SK-N-SH (cell line): ENCODE data around the gene C2CD4C. TPM values are rescaled to one million over a fixed set of nuclear protein-coding genes. Genes with fewer than 3 reads are reported as not detected.

ENCODE experiments used
- CTCF ChIA-PET: fragments of 300-600, 350-600 bp; formaldehyde crosslinking; extraction: SDS; loops from one replicate; lab custom pipeline; 2021; lab: Yijun Ruan, JAX
- POLR2A ChIA-PET: fragments of 350-600 bp; sonication (Branson Sonifier 250); formaldehyde crosslinking; extraction: SDS; loops from one replicate; lab custom pipeline; 2020; ENCODE audit warnings: antibody characterized with exemption, inconsistent platforms; lab: Yijun Ruan, JAX
- DNase-seq: peaks from one replicate; pipeline ENCODE4 v3.0.0; 2012
- H2AFZ ChIP-seq: fragments of 200-600 bp; sonication (generic); 2 replicates; pipeline ENCODE4 v1.8.1; 2016; ENCODE audit warnings: antibody characterized with exemption, mild to moderate bottlenecking, low read depth
- H3F3A ChIP-seq: fragments of 200-600 bp; sonication (generic); replicated peaks from 2 replicates; pipeline ENCODE3; 2016; ENCODE audit warnings: antibody characterized with exemption, mild to moderate bottlenecking; ENCODE audit not compliant: insufficient read depth
- H3K27ac ChIP-seq, 2 experiments: fragments of 200-500 bp in 1 of 2; fragments of 200-600 bp in 1 of 2; sonication (Bioruptor generic) in 1 of 2; sonication (generic), shearing (Covaris generic) in 1 of 2; 2 replicates each; pipeline versions ENCODE4 v1.5.1 to v1.6.1; 2014 to 2016; ENCODE audit warnings: low read depth in 2 of 2, inconsistent platforms in 1 of 2, low read length in 1 of 2, mild to moderate bottlenecking in 1 of 2, mixed read lengths in 1 of 2
- H3K27me3 ChIP-seq: fragments of 200-600 bp; sonication (generic), shearing (Covaris generic); 2 replicates; pipeline ENCODE4 v1.6.1; 2016; ENCODE audit warnings: mixed run types; ENCODE audit not compliant: insufficient read depth
- H3K36me3 ChIP-seq, 2 experiments: fragments of 200-500 bp in 1 of 2; fragments of 200-600 bp in 1 of 2; sonication (Bioruptor generic) in 1 of 2; sonication (generic) in 1 of 2; replicated peaks in 1 of 2; 2 replicates each; pipeline versions ENCODE3 to v1.5.1; 2014 to 2016; ENCODE audit warnings: low read length in 1 of 2, mild to moderate bottlenecking in 1 of 2; ENCODE audit not compliant: insufficient read depth in 2 of 2, control insufficient read depth in 1 of 2
- H3K4me1 ChIP-seq, 2 experiments: fragments of 200-500 bp in 1 of 2; fragments of 200-600 bp in 1 of 2; sonication (Bioruptor generic) in 1 of 2; sonication (generic), shearing (Covaris generic) in 1 of 2; 2 replicates each; pipeline versions ENCODE4 v1.5.1 to v1.6.1; 2014 to 2016; ENCODE audit warnings: low read depth in 1 of 2, low read length in 1 of 2, mixed run types in 1 of 2; ENCODE audit not compliant: insufficient read depth in 2 of 2, control insufficient read depth in 1 of 2
- H3K4me2 ChIP-seq: fragments of 200-600 bp; sonication (generic), shearing (Covaris generic); 2 replicates; pipeline ENCODE4 v1.6.1; 2017; ENCODE audit warnings: mixed run types
- H3K4me3 ChIP-seq, 2 experiments: fragments of 200-500 bp in 1 of 2; fragments of 200-600 bp in 1 of 2; sonication (Bioruptor generic) in 1 of 2; sonication (generic), shearing (Covaris generic) in 1 of 2; 2 replicates each; pipeline versions ENCODE4 v1.5.1 to v1.8.1; 2014 to 2016; ENCODE audit warnings: low read depth in 2 of 2, inconsistent platforms in 1 of 2, low read length in 1 of 2, mild to moderate bottlenecking in 1 of 2, mixed read lengths in 1 of 2, moderate library complexity in 1 of 2
- H3K79me2 ChIP-seq: fragments of 200-600 bp; sonication (generic); 2 replicates; pipeline ENCODE4 v1.8.1; 2017; ENCODE audit warnings: mild to moderate bottlenecking; ENCODE audit not compliant: insufficient read depth
- H3K9ac ChIP-seq: fragments of 200-600 bp; sonication (generic); 2 replicates; pipeline ENCODE4 v1.6.1; 2017; ENCODE audit warnings: mixed run types
- H3K9me2 ChIP-seq: fragments of 200-600 bp; sonication (generic); 2 replicates; pipeline ENCODE4 v1.6.1; 2017; ENCODE audit warnings: mixed run types
- H3K9me3 ChIP-seq: fragments of 200-600 bp; sonication (generic); 2 replicates; pipeline ENCODE4 v1.6.1; 2017; ENCODE audit warnings: mixed run types, mild to moderate bottlenecking, moderate library complexity
- H4K20me1 ChIP-seq: fragments of 200-600 bp; sonication (generic); 2 replicates; pipeline ENCODE4 v1.6.1; 2017; ENCODE audit warnings: mild to moderate bottlenecking, mixed run types; ENCODE audit not compliant: insufficient read depth
- EZH2phosphoT487 ChIP-seq: fragments of 200-600 bp; sonication (generic); IDR thresholded peaks from 2 replicates; pipeline ENCODE4 v1.6.1; 2017; ENCODE audit warnings: low read depth, mixed run types, mild to moderate bottlenecking, antibody characterized with exemption, moderate library complexity, borderline replicate concordance
- FOSL2 ChIP-seq: IDR thresholded peaks from 2 replicates; pipeline ENCODE4 v1.4.0; 2012; ENCODE audit warnings: low read depth, mild to moderate bottlenecking, moderate library complexity, borderline replicate concordance
- MAX ChIP-seq: IDR thresholded peaks from 2 replicates; pipeline ENCODE4 v1.4.0; 2012; ENCODE audit warnings: low read depth
- MEF2A ChIP-seq: IDR thresholded peaks from 2 replicates; pipeline ENCODE4 v1.4.0; 2012; ENCODE audit warnings: low read depth, borderline replicate concordance
- RAD21 ChIP-seq: IDR thresholded peaks from 2 replicates; pipeline ENCODE4 v1.6.1; 2012; ENCODE audit warnings: mild to moderate bottlenecking, low read length
- SIN3A ChIP-seq: IDR thresholded peaks from 2 replicates; pipeline ENCODE4 v1.6.1; 2012; ENCODE audit warnings: low read depth, mild to moderate bottlenecking, low read length, moderate library complexity, borderline replicate concordance
- TAF1 ChIP-seq: IDR thresholded peaks from 2 replicates; pipeline ENCODE4 v1.6.1; 2012; ENCODE audit warnings: low read depth, mild to moderate bottlenecking, low read length, moderate library complexity, borderline replicate concordance
- USF2 ChIP-seq: fragments of 150-350 bp; IDR thresholded peaks from 2 replicates; pipeline ENCODE4 v1.6.1; 2017; ENCODE audit warnings: antibody characterized with exemption, low read length, low read depth, borderline replicate concordance
- YY1 ChIP-seq: IDR thresholded peaks from 2 replicates; pipeline ENCODE4 v1.4.0; 2012; ENCODE audit warnings: low read depth, mild to moderate bottlenecking
- WGBS: methylation state at CpG from one replicate; pipeline ENCODE4 v1.1.6; 2017; ENCODE audit warnings: low lambda C conversion rate; 5-methylcytosine and 5-hydroxymethylcytosine counted together
- polyA plus RNA-seq, 3 experiments: library from polyadenylated mRNA; depleted of rRNA; stranded (reverse); fragments of >200 nt; gene quantifications; 2 replicates each; pipeline ENCODE4 v1.2.3, GENCODE V29; 2012
- TF ChIP-seq, protein P1 (sequence below): fragments of 150-350 bp; IDR thresholded peaks from 2 replicates; pipeline ENCODE4 v1.6.1; 2016; ENCODE audit warnings: mild to moderate bottlenecking, low read depth, low read length
- TF ChIP-seq, protein P2 (sequence below): fragments of 200-600 bp; sonication (generic); IDR thresholded peaks from 2 replicates; pipeline ENCODE4 v1.6.1; 2017; ENCODE audit warnings: antibody characterized with exemption, mild to moderate bottlenecking, moderate library complexity

C2CD4C gene
- polyA plus RNA-seq, 1 of the 3 experiments (the other 2 are of a cell fraction), result 0.23 TPM

DNA sequence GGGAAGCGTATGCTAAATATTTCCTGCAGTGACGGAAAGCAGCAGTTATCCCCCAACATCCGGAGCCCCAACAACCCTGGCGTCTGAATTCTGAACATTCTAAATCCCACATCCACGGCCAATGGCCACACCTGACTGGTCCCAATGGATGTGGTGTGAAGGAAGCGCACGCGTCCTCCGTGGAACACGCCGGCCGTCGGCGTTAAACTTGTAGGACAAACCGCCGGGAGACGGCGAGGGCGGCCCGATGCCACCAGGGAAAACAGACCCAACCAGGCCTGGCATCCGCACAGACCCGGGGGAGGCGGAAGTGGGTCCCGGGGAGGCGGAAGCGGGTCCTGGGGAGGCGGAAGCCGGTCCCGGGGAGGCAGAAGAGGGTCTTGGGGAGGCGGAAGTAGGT is 48.7 kb upstream of the C2CD4C start:
- no peak overlapping the region for H2AFZ ChIP-seq
- H3K4me1 ChIP-seq, result peaks cover 0 to 9% of the 10 kb centered on the region in 2 experiments; a peak in 1 of 4 replicates
- no peaks in the 10 kb centered on the region for H4K20me1 ChIP-seq
- DNase-seq, result no peak
- H3K9ac ChIP-seq, result no peak overlapping the region
- H3K27me3 ChIP-seq, result peaks cover 12% of the 10 kb centered on the region; the same call in 1 of the 2 replicates
- no peaks in the 10 kb centered on the region for H3K9me2 ChIP-seq
- no peak overlapping the region for H3K4me2 ChIP-seq
- TF ChIP-seq MAX, result no peak
- TF ChIP-seq USF2, result no peak
- TF ChIP-seq, protein P1, sequence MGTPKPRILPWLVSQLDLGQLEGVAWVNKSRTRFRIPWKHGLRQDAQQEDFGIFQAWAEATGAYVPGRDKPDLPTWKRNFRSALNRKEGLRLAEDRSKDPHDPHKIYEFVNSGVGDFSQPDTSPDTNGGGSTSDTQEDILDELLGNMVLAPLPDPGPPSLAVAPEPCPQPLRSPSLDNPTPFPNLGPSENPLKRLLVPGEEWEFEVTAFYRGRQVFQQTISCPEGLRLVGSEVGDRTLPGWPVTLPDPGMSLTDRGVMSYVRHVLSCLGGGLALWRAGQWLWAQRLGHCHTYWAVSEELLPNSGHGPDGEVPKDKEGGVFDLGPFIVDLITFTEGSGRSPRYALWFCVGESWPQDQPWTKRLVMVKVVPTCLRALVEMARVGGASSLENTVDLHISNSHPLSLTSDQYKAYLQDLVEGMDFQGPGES, result no peak
- TF ChIP-seq RAD21, result no peak
- TF ChIP-seq FOSL2, result no peak
- TF ChIP-seq, protein P2, sequence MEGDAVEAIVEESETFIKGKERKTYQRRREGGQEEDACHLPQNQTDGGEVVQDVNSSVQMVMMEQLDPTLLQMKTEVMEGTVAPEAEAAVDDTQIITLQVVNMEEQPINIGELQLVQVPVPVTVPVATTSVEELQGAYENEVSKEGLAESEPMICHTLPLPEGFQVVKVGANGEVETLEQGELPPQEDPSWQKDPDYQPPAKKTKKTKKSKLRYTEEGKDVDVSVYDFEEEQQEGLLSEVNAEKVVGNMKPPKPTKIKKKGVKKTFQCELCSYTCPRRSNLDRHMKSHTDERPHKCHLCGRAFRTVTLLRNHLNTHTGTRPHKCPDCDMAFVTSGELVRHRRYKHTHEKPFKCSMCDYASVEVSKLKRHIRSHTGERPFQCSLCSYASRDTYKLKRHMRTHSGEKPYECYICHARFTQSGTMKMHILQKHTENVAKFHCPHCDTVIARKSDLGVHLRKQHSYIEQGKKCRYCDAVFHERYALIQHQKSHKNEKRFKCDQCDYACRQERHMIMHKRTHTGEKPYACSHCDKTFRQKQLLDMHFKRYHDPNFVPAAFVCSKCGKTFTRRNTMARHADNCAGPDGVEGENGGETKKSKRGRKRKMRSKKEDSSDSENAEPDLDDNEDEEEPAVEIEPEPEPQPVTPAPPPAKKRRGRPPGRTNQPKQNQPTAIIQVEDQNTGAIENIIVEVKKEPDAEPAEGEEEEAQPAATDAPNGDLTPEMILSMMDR, result no peak
- TF ChIP-seq YY1, result no peak
- no peak for TF ChIP-seq MEF2A
- no peak for TF ChIP-seq EZH2phosphoT487
- CTCF ChIA-PET, result no interaction called here
- no peaks in the 10 kb centered on the region for H3K36me3 ChIP-seq
- WGBS, result 96% methylated on average over 30 of the region's 30 CpGs
- POLR2A ChIA-PET, result no interaction called here
- H3K4me3 ChIP-seq, result no peak overlapping the region
- no peak overlapping the region for H3K27ac ChIP-seq
- no peaks in the 10 kb centered on the region for H3K79me2 ChIP-seq
- H3F3A ChIP-seq, result no peaks in the 10 kb centered on the region
- H3K9me3 ChIP-seq, result no peaks in the 10 kb centered on the region

GRCh38 chr19:456547-457110 is 47.7 kb upstream of the C2CD4C start:
- POLR2A ChIA-PET, result no interaction called here

More at GRCh38 chr19:456547-457110, 47.7 kb upstream of the C2CD4C start:
- no peaks in the 10 kb centered on the region for H3K36me3 ChIP-seq
- CTCF ChIA-PET, result no interaction called here
- no peak overlapping the region for H3K9ac ChIP-seq
- H3K9me3 ChIP-seq, result no peaks in the 10 kb centered on the region
- TF ChIP-seq SIN3A (no peak), TAF1 (no peak), EZH2phosphoT487 (no peak)
- TF ChIP-seq, all 33 proteins: peak for 0
- H3K4me1 ChIP-seq, result peaks cover 0 to 4% of the 10 kb centered on the region in 2 experiments; a peak in 1 of 4 replicates
- no peak overlapping the region for H3K27ac ChIP-seq
- H3K27me3 ChIP-seq, result peaks cover 3% of the 10 kb centered on the region; the same call in 1 of the 2 replicates
- no peaks in the 10 kb centered on the region for H3K9me2 ChIP-seq
- H4K20me1 ChIP-seq, result no peaks in the 10 kb centered on the region
- H2AFZ ChIP-seq, result no peak overlapping the region
- no peaks in the 10 kb centered on the region for H3F3A ChIP-seq
- no peak for DNase-seq
- H3K4me3 ChIP-seq, result no peak overlapping the region
- no peak overlapping the region for H3K4me2 ChIP-seq
- no peaks in the 10 kb centered on the region for H3K79me2 ChIP-seq
- WGBS, result 75% methylated on average over 18 of the region's 18 CpGs
